Endothelial cell (in vitro differentiated cells): ENCODE measurements around the gene XPO1. TPM values are rescaled to one million over a fixed set of nuclear protein-coding genes. Genes with fewer than 3 reads are reported as not detected.

Experiments used
- DNase-seq: peaks from one replicate; pipeline ENCODE4 v3.0.0; 2021; ENCODE audit warnings: low spot score
- H3K27ac Mint-ChIP-seq: one replicate; pipeline ENCODE4 v1.8.0; 2021; ENCODE audit warnings: mixed read lengths, inconsistent platforms; ENCODE audit not compliant: unreplicated experiment
- H3K27me3 Mint-ChIP-seq: one replicate; pipeline ENCODE4 v1.8.0; 2021; ENCODE audit warnings: mild to moderate bottlenecking, moderate library complexity, mixed read lengths, inconsistent platforms; ENCODE audit not compliant: unreplicated experiment
- H3K36me3 Mint-ChIP-seq: one replicate; pipeline ENCODE4 v1.8.0; 2021; ENCODE audit warnings: mild to moderate bottlenecking, low read depth, mixed read lengths, inconsistent platforms; ENCODE audit not compliant: unreplicated experiment
- H3K4me1 Mint-ChIP-seq: one replicate; pipeline ENCODE4 v1.8.0; 2021; ENCODE audit warnings: mild to moderate bottlenecking, mixed read lengths, inconsistent platforms; ENCODE audit not compliant: unreplicated experiment
- H3K4me3 Mint-ChIP-seq: one replicate; pipeline ENCODE4 v1.8.0; 2021; ENCODE audit warnings: mild to moderate bottlenecking, mixed read lengths, inconsistent platforms; ENCODE audit not compliant: unreplicated experiment
- H3K9me3 Mint-ChIP-seq: one replicate; pipeline ENCODE4 v1.8.0; 2021; ENCODE audit warnings: mixed read lengths, inconsistent platforms; ENCODE audit not compliant: unreplicated experiment
- CTCF ChIP-seq: fragments of 200-600 bp; sonication (generic); IDR thresholded peaks from one replicate; pipeline ENCODE4 v1.5.0; 2021; ENCODE audit warnings: antibody characterized with exemption; ENCODE audit not compliant: unreplicated experiment
- total RNA-seq: library from RNA; stranded (reverse); fragmentation: NEBNext Ultra II Directional; extraction: Animal tissue kit (Norgen Biotek cat#: 25700); gene quantifications from one replicate; pipeline ENCODE4 v1.2.1, GENCODE V29; 2021; ENCODE audit not compliant: unreplicated experiment

The XPO1 gene
- total RNA-seq, 1 donor from 2014 or later, result 138 TPM

- Mint-ChIP-seq H3K4me3 (no peak overlapping the region), H3K27me3 (peaks cover 3% of the 10 kb centered on the region), H3K4me1 (peaks cover 18% of the 10 kb centered on the region), H3K36me3 (peaks cover 13% of the 10 kb centered on the region), H3K27ac (no peak overlapping the region), H3K9me3 (no peaks in the 10 kb centered on the region)
- TF ChIP-seq CTCF, result no peak
- DNase-seq, result no peak
These were observed 104.5 kb downstream of the XPO1 start for GRCh38 chr2:61433606-61434005.

- Mint-ChIP-seq H3K27ac (no peak overlapping the region), H3K4me1 (peaks cover 18% of the 10 kb centered on the region), H3K36me3 (peaks cover 12% of the 10 kb centered on the region), H3K4me3 (peak overlapping the region; percentile 42), H3K9me3 (no peaks in the 10 kb centered on the region), H3K27me3 (peaks cover 3% of the 10 kb centered on the region)
- TF ChIP-seq CTCF, result no peak
- no peak for DNase-seq
These were observed 105.2 kb downstream of the XPO1 start for GRCh38 chr2:61432990-61433389.

GRCh38 chr2:61431345-61431744 lies 106.8 kb downstream of the XPO1 start:
- no peaks in the 10 kb centered on the region for H3K9me3 Mint-ChIP-seq
- no peak for DNase-seq
- no peak for TF ChIP-seq CTCF
- no peak overlapping the region for H3K27ac Mint-ChIP-seq
- peaks cover 1% of the 10 kb centered on the region for H3K27me3 Mint-ChIP-seq
- H3K4me1 Mint-ChIP-seq, result peaks cover 24% of the 10 kb centered on the region
- peaks cover 3% of the 10 kb centered on the region for H3K36me3 Mint-ChIP-seq
- no peak overlapping the region for H3K4me3 Mint-ChIP-seq

Other genes starting within 250 kb of the XPO1 start
- 97.4 TPM for gene USP34, start 67.3 kb downstream of the XPO1 start, total RNA-seq